Activated CD4-positive, CD25-positive, alpha-beta regulatory T cell treated with anti-CD3 and anti-CD28 coated beads, Interleukin-2, amount 50 U/mL, for 72 hours (primary cell): ENCODE results near the gene RBBP8NL.

ENCODE experiments used
- DNase-seq: peaks from one replicate; pipeline ENCODE4 v3.0.0; 2021

The RBBP8NL gene

GRCh38 chr20:62371588-62372041 lies 55.7 kb downstream of the RBBP8NL start:
- no peak for DNase-seq

- DNase-seq: no peak
These were observed 56.3 kb downstream of the RBBP8NL start for GRCh38 chr20:62370807-62371587.

- no peak for DNase-seq
These were observed 57.1 kb downstream of the RBBP8NL start for GRCh38 chr20:62370115-62370806.

- no peak for DNase-seq
These were observed 57.6 kb downstream of the RBBP8NL start for GRCh38 chr20:62369815-62370114.

GRCh38 chr20:62368976-62369814 lies 58.1 kb downstream of the RBBP8NL start:
- DNase-seq: no peak

GRCh38 chr20:62368392-62368975 lies 58.9 kb downstream of the RBBP8NL start:
- no peak for DNase-seq

- DNase-seq: no peak
These were observed 59.5 kb downstream of the RBBP8NL start for GRCh38 chr20:62367633-62368391.

- DNase-seq: no peak
These were observed 60.2 kb downstream of the RBBP8NL start, which contains the start of gene LAMA5 for GRCh38 chr20:62367136-62367632. TSS of gene LAMA5 (minus strand) at chr20:62367312. CDS start at chr20:62367245, 67 bp downstream.

- no peak for DNase-seq
These were observed 60.8 kb downstream of the RBBP8NL start for GRCh38 chr20:62366370-62367135.

- no peak for DNase-seq
These were observed 61.4 kb downstream of the RBBP8NL start for GRCh38 chr20:62365814-62366369.

GRCh38 chr20:62364911-62365736 lies 62.2 kb downstream of the RBBP8NL start:
- DNase-seq: peak; percentile 29

- DNase-seq: peak; percentile 27
These were observed 63.2 kb downstream of the RBBP8NL start for GRCh38 chr20:62363920-62364851.

- peak; percentile 25 for DNase-seq
These were observed 64.1 kb downstream of the RBBP8NL start for GRCh38 chr20:62362991-62363919.

- DNase-seq: no peak
These were observed 64.8 kb downstream of the RBBP8NL start for GRCh38 chr20:62362590-62362940.

GRCh38 chr20:62361799-62362589 lies 65.3 kb downstream of the RBBP8NL start:
- DNase-seq: peak; percentile 25

GRCh38 chr20:62360854-62361798 lies 66.2 kb downstream of the RBBP8NL start:
- DNase-seq: peak; percentile 29
